OCI-LY7 (cell line): ENCODE data around the gene CUL4A. TPM values are rescaled to one million over a fixed set of nuclear protein-coding genes. Genes with fewer than 3 reads are reported as not detected.

ENCODE experiments used
- BruUV-seq: library from RNA; stranded (reverse); fragments of 400-500 nt; replicated peaks from 2 replicates; lab custom pipeline; 2021; lab: Mats Ljungman, UMichigan
- CTCF ChIA-PET: fragments of 300-600 bp; sonication (Branson Sonifier 250); formaldehyde crosslinking; loops from one replicate; lab custom pipeline; 2022; ENCODE audit warnings: antibody characterized with exemption; ENCODE audit not compliant: unreplicated experiment; lab: Charles Lee
- POLR2A ChIA-PET: fragments of 300-600 bp; sonication (Branson Sonifier 250); formaldehyde crosslinking; loops from one replicate; lab custom pipeline; 2022; ENCODE audit warnings: antibody characterized with exemption; lab: Charles Lee
- DNase-seq: peaks from one replicate; pipeline ENCODE4 v3.0.0-alpha.2; 2015; ENCODE audit warnings: low spot score
- H2AFZ ChIP-seq: fragments of 200-600 bp; sonication (generic), shearing (Covaris generic); 2 replicates; pipeline ENCODE4 v1.6.1; 2014; ENCODE audit warnings: mild to moderate bottlenecking, antibody characterized with exemption, low read length, moderate library complexity
- H3K27ac ChIP-seq: fragments of 200-600 bp; sonication (generic); 2 replicates; pipeline ENCODE4 v1.5.1; 2014; ENCODE audit warnings: mixed run types, low read depth, mild to moderate bottlenecking, moderate library complexity, low read length, inconsistent platforms; ENCODE audit not compliant: poor library complexity, severe bottlenecking
- H3K36me3 ChIP-seq: fragments of 200-600 bp; sonication (generic); 2 replicates; pipeline ENCODE4 v1.6.1; 2014; ENCODE audit warnings: mild to moderate bottlenecking, antibody characterized with exemption, low read length, moderate library complexity, mixed read lengths; ENCODE audit not compliant: insufficient read depth
- H3K4me1 ChIP-seq: fragments of 200-600 bp; sonication (generic); 2 replicates; pipeline ENCODE4 v1.5.1; 2014; ENCODE audit warnings: mild to moderate bottlenecking, low read length; ENCODE audit not compliant: insufficient read depth, poor library complexity, severe bottlenecking
- H3K4me2 ChIP-seq: fragments of 200-600 bp; sonication (generic); 2 replicates; pipeline ENCODE4 v1.6.1; 2014; ENCODE audit warnings: mild to moderate bottlenecking, low read length
- H3K4me3 ChIP-seq: fragments of 200-600 bp; sonication (generic); 2 replicates; pipeline ENCODE4 v1.5.1; 2014; ENCODE audit warnings: mild to moderate bottlenecking, low read depth, low read length; ENCODE audit not compliant: poor library complexity, severe bottlenecking
- H3K79me2 ChIP-seq: fragments of 200-600 bp; sonication (generic); 2 replicates; pipeline ENCODE4 v1.6.1; 2016; ENCODE audit warnings: low read depth, mild to moderate bottlenecking, low read length, moderate library complexity, mixed read lengths; ENCODE audit not compliant: insufficient read depth
- H3K9me2 ChIP-seq: fragments of 200-600 bp; sonication (generic); 2 replicates; pipeline ENCODE4 v1.6.1; 2016; ENCODE audit warnings: mild to moderate bottlenecking, low read length, mixed read lengths; ENCODE audit not compliant: insufficient read depth
- H3K9me3 ChIP-seq: fragments of 200-600 bp; sonication (generic); 2 replicates; pipeline ENCODE4 v1.6.1; 2014; ENCODE audit warnings: mild to moderate bottlenecking, mixed run types, low read length, mixed read lengths
- H4K20me1 ChIP-seq: fragments of 200-600 bp; sonication (generic); 2 replicates; pipeline ENCODE4 v1.6.1; 2014; ENCODE audit warnings: mild to moderate bottlenecking, antibody characterized with exemption, low read length, moderate library complexity, mixed read lengths; ENCODE audit not compliant: insufficient read depth
- EZH2phosphoT487 ChIP-seq: fragments of 200-600 bp; sonication (generic); IDR thresholded peaks from 2 replicates; pipeline ENCODE4 v1.6.1; 2018; ENCODE audit warnings: low read depth, borderline replicate concordance, mild to moderate bottlenecking, mixed run types, antibody characterized with exemption, low read length, moderate library complexity, mixed read lengths
- intact Hi-C: fragments of 100-400 bp; cut with micrococcal nuclease; formaldehyde crosslinking; loops from one replicate; pipeline ENCODE4 v1.10.0; 2022; ENCODE audit not compliant: unreplicated experiment
- total RNA-seq, 2 experiments: library from RNA; depleted of rRNA in 1 of 2; stranded (reverse); fragments of >200 nt in 1 of 2; shearing (Covaris generic) in 1 of 2; gene quantifications; 2 replicates each; pipeline ENCODE4 v1.2.3, GENCODE V29; 2014 to 2022
- TF ChIP-seq, protein P1 (sequence below): fragments of 200-600 bp; sonication (generic); conservative IDR thresholded peaks from 2 replicates; pipeline ENCODE4 v1.5.1; 2014; ENCODE audit warnings: mild to moderate bottlenecking, antibody characterized with exemption, low read length, moderate library complexity, mixed read lengths

CUL4A gene
- total RNA-seq, 2 experiments from 2014 or later, result 46.6 to 49.8 TPM

DNA sequence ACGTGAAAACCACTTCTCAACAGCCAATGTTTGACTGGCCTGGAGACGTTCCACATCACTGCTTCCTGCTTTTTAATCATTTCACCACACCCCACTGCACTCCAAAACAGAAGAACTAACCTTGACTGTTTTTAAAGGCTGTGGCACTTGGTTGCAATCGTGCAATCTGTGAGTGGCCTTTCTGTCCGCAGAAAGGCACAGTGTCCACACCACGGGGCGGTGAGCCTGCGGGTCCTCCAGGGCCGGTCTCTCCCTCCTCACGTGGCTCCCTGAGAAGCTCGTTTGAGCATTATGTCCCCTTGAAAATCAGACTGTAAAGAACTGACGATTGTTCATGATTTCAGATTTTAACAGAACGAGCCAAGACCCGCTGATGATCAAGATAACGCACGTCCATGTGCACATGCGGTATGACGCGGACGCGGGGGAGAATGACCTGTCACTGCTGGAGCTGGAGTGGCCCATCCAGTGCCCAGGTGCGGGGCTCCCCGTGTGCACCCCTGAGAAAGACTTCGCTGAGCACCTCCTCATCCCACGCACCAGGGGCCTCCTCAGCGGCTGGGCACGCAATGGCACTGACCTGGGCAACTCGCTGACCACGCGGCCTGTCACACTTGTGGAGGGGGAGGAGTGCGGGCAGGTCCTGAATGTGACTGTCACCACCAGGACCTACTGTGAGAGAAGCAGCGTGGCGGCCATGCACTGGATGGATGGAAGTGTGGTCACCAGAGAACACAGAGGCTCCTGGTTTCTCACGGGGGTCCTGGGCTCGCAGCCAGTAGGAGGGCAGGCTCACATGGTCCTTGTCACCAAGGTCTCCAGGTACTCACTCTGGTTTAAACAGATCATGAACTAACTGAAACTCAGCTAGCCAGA, 37.9 kb upstream of the CUL4A start:
- Histone ChIP-seq H3K9me3 (no peaks in the 10 kb centered on the region), H3K4me3 (no peak overlapping the region), H2AFZ (no peak overlapping the region), H3K36me3 (peaks cover 14% of the 10 kb centered on the region), H3K79me2 (no peaks in the 10 kb centered on the region), H3K4me1 (no peaks in the 10 kb centered on the region), H4K20me1 (no peaks in the 10 kb centered on the region), H3K4me2 (no peak overlapping the region), H3K9me2 (no peaks in the 10 kb centered on the region), H3K27ac (no peak overlapping the region)
- TF ChIP-seq, protein P1, sequence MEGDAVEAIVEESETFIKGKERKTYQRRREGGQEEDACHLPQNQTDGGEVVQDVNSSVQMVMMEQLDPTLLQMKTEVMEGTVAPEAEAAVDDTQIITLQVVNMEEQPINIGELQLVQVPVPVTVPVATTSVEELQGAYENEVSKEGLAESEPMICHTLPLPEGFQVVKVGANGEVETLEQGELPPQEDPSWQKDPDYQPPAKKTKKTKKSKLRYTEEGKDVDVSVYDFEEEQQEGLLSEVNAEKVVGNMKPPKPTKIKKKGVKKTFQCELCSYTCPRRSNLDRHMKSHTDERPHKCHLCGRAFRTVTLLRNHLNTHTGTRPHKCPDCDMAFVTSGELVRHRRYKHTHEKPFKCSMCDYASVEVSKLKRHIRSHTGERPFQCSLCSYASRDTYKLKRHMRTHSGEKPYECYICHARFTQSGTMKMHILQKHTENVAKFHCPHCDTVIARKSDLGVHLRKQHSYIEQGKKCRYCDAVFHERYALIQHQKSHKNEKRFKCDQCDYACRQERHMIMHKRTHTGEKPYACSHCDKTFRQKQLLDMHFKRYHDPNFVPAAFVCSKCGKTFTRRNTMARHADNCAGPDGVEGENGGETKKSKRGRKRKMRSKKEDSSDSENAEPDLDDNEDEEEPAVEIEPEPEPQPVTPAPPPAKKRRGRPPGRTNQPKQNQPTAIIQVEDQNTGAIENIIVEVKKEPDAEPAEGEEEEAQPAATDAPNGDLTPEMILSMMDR, result no peak
- no peak for DNase-seq
- ChIA-PET POLR2A (no interaction called here), CTCF (no interaction called here)
- no TSS peak for BruUV-seq
- intact Hi-C loops, result no loop called here

GRCh38 chr13:113172419-113172926, 36.9 kb upstream of the CUL4A start:
- H3K9me3 ChIP-seq, result no peaks in the 10 kb centered on the region
- no peaks in the 10 kb centered on the region for H3K9me2 ChIP-seq
- H2AFZ ChIP-seq, result no peak overlapping the region
- H3K79me2 ChIP-seq, result no peaks in the 10 kb centered on the region
- H4K20me1 ChIP-seq, result no peaks in the 10 kb centered on the region
- no peak overlapping the region for H3K27ac ChIP-seq
- no peaks in the 10 kb centered on the region for H3K4me1 ChIP-seq
- DNase-seq, result no peak
- intact Hi-C loops, result no loop called here
- H3K36me3 ChIP-seq, result peaks cover 18% of the 10 kb centered on the region
- ChIA-PET POLR2A (no interaction called here), CTCF (no interaction called here)
- no peak overlapping the region for H3K4me2 ChIP-seq
- TF ChIP-seq, protein P1, result no peak
- TF ChIP-seq EZH2phosphoT487, result no peak
- H3K4me3 ChIP-seq, result no peak overlapping the region
- BruUV-seq, result no TSS peak

DNA sequence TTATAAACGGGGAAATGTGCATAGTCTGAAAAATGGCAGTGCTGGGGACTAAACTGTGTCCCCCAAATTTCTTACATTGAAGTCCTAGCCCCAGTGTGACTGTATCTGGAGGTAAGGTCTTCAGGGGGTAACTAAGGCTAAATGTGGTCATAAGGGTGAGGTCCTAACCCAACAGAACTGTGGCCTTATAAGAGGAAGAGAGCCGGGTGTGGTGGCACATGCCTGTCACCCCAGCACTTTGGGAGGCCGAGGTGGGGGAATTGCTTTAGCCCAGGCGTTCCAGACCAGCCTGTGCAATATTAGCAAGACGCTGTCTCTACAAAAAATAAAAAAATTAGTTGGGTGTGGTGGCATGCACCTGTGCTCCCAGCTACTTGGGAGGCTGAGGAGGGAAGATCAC, 33.1 kb upstream of the CUL4A start:
- Histone ChIP-seq H3K36me3 (peaks cover 53% of the 10 kb centered on the region), H3K4me2 (no peak overlapping the region), H3K27ac (no peak overlapping the region), H2AFZ (no peak overlapping the region), H3K9me2 (no peaks in the 10 kb centered on the region), H3K4me1 (no peaks in the 10 kb centered on the region), H3K79me2 (no peaks in the 10 kb centered on the region), H4K20me1 (no peaks in the 10 kb centered on the region), H3K4me3 (no peak overlapping the region), H3K9me3 (no peaks in the 10 kb centered on the region)
- ChIA-PET POLR2A (no interaction called here), CTCF (no interaction called here)
- intact Hi-C loops, result no loop called here
- DNase-seq, result no peak
- TF ChIP-seq, protein P1, result no peak
- no peak for TF ChIP-seq EZH2phosphoT487
- no TSS peak for BruUV-seq
